Measurements from ENCODE around the gene SHB.

Gene SHB

GRCh38 chr9:38068701-38069628, at the start of gene SHB:
SHB (minus strand) TSS chr9:38069227; CDS start chr9:38068645, 582 bp downstream.
- DNase-seq, result peak; percentile 79

GRCh38 chr9:38117651-38118050, 48.6 kb upstream of the SHB start:
- DNase-seq, result peak; percentile 97

- DNase-seq, result no peak
Observed at GRCh38 chr9:38114905-38115304, 45.9 kb upstream of the SHB start.

GRCh38 chr9:38112456-38112855, 43.4 kb upstream of the SHB start:
- DNase-seq, result no peak

- DNase-seq, result peak; percentile 38
Observed at GRCh38 chr9:38112049-38112448, 43.0 kb upstream of the SHB start.

- no peak for DNase-seq
Observed at GRCh38 chr9:38110476-38110875, 41.4 kb upstream of the SHB start.

- no peak for DNase-seq
Observed at GRCh38 chr9:38109601-38110000, 40.6 kb upstream of the SHB start.

- DNase-seq, result no peak
Observed at GRCh38 chr9:38108326-38108725, 39.3 kb upstream of the SHB start.

GRCh38 chr9:38107811-38108304, 38.8 kb upstream of the SHB start:
- DNase-seq, result no peak

- no peak for DNase-seq
Observed at GRCh38 chr9:38107405-38107804, 38.4 kb upstream of the SHB start.

GRCh38 chr9:38106488-38106887, 37.5 kb upstream of the SHB start:
- DNase-seq, result no peak

- DNase-seq, result no peak
Observed at GRCh38 chr9:38103340-38103739, 34.3 kb upstream of the SHB start.

GRCh38 chr9:38101423-38101822, 32.4 kb upstream of the SHB start:
- no peak for DNase-seq

GRCh38 chr9:38096238-38096805, 27.3 kb upstream of the SHB start:
- DNase-seq, result no peak

- DNase-seq, result no peak
Observed at GRCh38 chr9:38094165-38094564, 25.1 kb upstream of the SHB start.

GRCh38 chr9:38092656-38093055, 23.6 kb upstream of the SHB start:
- no peak for DNase-seq

GRCh38 chr9:38092200-38092524, 23.1 kb upstream of the SHB start:
- no peak for DNase-seq

- DNase-seq, result no peak
Observed at GRCh38 chr9:38091310-38092199, 22.5 kb upstream of the SHB start.

GRCh38 chr9:38090170-38090569, 21.1 kb upstream of the SHB start:
- DNase-seq, result no peak

GRCh38 chr9:38089387-38090165, 20.5 kb upstream of the SHB start:
- DNase-seq, result no peak

GRCh38 chr9:38088006-38088925, 19.2 kb upstream of the SHB start:
- peak; percentile 31 for DNase-seq

Data from DMS79 treated with DMSO at 0.1 percent for 48 hours (cell line).